ENCODE results near the gene NKAIN2.
"Not testable (repeated sequence)": the region's sequence is repeated elsewhere in the genome, so short reads cannot be mapped to it uniquely, and the experiment has no call there.

The NKAIN2 gene

GRCh38 chr6:123901436-123901835 lies 97.8 kb downstream of the NKAIN2 start:
- no peaks in the 10 kb centered on the region for H3K4me1 ChIP-seq (ENCODE audit: control insufficient read depth, insufficient read depth, low read length)
- H3K4me3 ChIP-seq (ENCODE audit: low read length) = no peak overlapping the region
- no peaks in the 10 kb centered on the region for H3K27me3 ChIP-seq (ENCODE audit: control insufficient read depth, insufficient read depth, low read length)
- H3K9ac ChIP-seq (ENCODE audit: low read length) = no peak overlapping the region
- H3K27ac ChIP-seq (ENCODE audit: low read depth, low read length) = no peak overlapping the region
- no peaks in the 10 kb centered on the region for H3K36me3 ChIP-seq (ENCODE audit: control insufficient read depth, insufficient read depth, low read length)

GRCh38 chr6:123902738-123903313 lies 99.2 kb downstream of the NKAIN2 start:
- H3K9ac ChIP-seq (ENCODE audit: low read length) = no peak overlapping the region
- no peaks in the 10 kb centered on the region for H3K27me3 ChIP-seq (ENCODE audit: control insufficient read depth, insufficient read depth, low read length)

GRCh38 chr6:123904228-123904627 lies 100.6 kb downstream of the NKAIN2 start:
- Histone ChIP-seq H3K27me3 (ENCODE audit: control insufficient read depth, insufficient read depth, low read length) (no peaks in the 10 kb centered on the region), H3K4me3 (ENCODE audit: low read length) (no peak overlapping the region), H3K9ac (ENCODE audit: low read length) (no peak overlapping the region), H3K36me3 (ENCODE audit: control insufficient read depth, insufficient read depth, low read length) (no peaks in the 10 kb centered on the region), H3K27ac (ENCODE audit: low read depth, low read length) (no peak overlapping the region), H3K4me1 (ENCODE audit: control insufficient read depth, insufficient read depth, low read length) (no peaks in the 10 kb centered on the region)

More at GRCh38 chr6:123902738-123903313, 99.2 kb downstream of the NKAIN2 start:
- Histone ChIP-seq H3K4me3 (ENCODE audit: low read length) (no peak overlapping the region), H3K4me1 (ENCODE audit: control insufficient read depth, insufficient read depth, low read length) (no peaks in the 10 kb centered on the region), H3K36me3 (ENCODE audit: control insufficient read depth, insufficient read depth, low read length) (no peaks in the 10 kb centered on the region), H3K27ac (ENCODE audit: low read depth, low read length) (no peak overlapping the region)

- Histone ChIP-seq H3K4me1 (ENCODE audit: control insufficient read depth, insufficient read depth, low read length) (no peaks in the 10 kb centered on the region), H3K36me3 (ENCODE audit: control insufficient read depth, insufficient read depth, low read length) (no peaks in the 10 kb centered on the region), H3K9ac (ENCODE audit: low read length) (no peak overlapping the region), H3K4me3 (ENCODE audit: low read length) (no peak overlapping the region), H3K27me3 (ENCODE audit: control insufficient read depth, insufficient read depth, low read length) (no peaks in the 10 kb centered on the region), H3K27ac (ENCODE audit: low read depth, low read length) (no peak overlapping the region)
These were observed 105.1 kb downstream of the NKAIN2 start for GRCh38 chr6:123908797-123909196.

GRCh38 chr6:123909989-123910388 lies 106.3 kb downstream of the NKAIN2 start:
- Histone ChIP-seq H3K27ac (ENCODE audit: low read depth, low read length) (no peak overlapping the region), H3K27me3 (ENCODE audit: control insufficient read depth, insufficient read depth, low read length) (no peaks in the 10 kb centered on the region), H3K4me1 (ENCODE audit: control insufficient read depth, insufficient read depth, low read length) (no peaks in the 10 kb centered on the region), H3K36me3 (ENCODE audit: control insufficient read depth, insufficient read depth, low read length) (no peaks in the 10 kb centered on the region), H3K4me3 (ENCODE audit: low read length) (no peak overlapping the region), H3K9ac (ENCODE audit: low read length) (no peak overlapping the region)

GRCh38 chr6:123913863-123914262 lies 110.2 kb downstream of the NKAIN2 start:
- Histone ChIP-seq H3K27me3 (ENCODE audit: control insufficient read depth, insufficient read depth, low read length) (no peaks in the 10 kb centered on the region), H3K36me3 (ENCODE audit: control insufficient read depth, insufficient read depth, low read length) (no peaks in the 10 kb centered on the region), H3K4me1 (ENCODE audit: control insufficient read depth, insufficient read depth, low read length) (no peaks in the 10 kb centered on the region), H3K4me3 (ENCODE audit: low read length) (no peak overlapping the region), H3K9ac (ENCODE audit: low read length) (no peak overlapping the region), H3K27ac (ENCODE audit: low read depth, low read length) (no peak overlapping the region)

GRCh38 chr6:123923379-123923778 lies 119.7 kb downstream of the NKAIN2 start:
- H3K9ac ChIP-seq (ENCODE audit: low read length); H3K27me3 ChIP-seq (ENCODE audit: control insufficient read depth, insufficient read depth, low read length); H3K36me3 ChIP-seq (ENCODE audit: control insufficient read depth, insufficient read depth, low read length); H3K4me3 ChIP-seq (ENCODE audit: low read length); H3K4me1 ChIP-seq (ENCODE audit: control insufficient read depth, insufficient read depth, low read length); H3K27ac ChIP-seq (ENCODE audit: low read depth, low read length): not testable (repeated sequence)

GRCh38 chr6:123925350-123925749 lies 121.7 kb downstream of the NKAIN2 start:
- no peaks in the 10 kb centered on the region for H3K36me3 ChIP-seq (ENCODE audit: control insufficient read depth, insufficient read depth, low read length)
- no peak overlapping the region for H3K4me3 ChIP-seq (ENCODE audit: low read length)
- H3K27me3 ChIP-seq (ENCODE audit: control insufficient read depth, insufficient read depth, low read length) = no peaks in the 10 kb centered on the region
- no peak overlapping the region for H3K9ac ChIP-seq (ENCODE audit: low read length)
- no peak overlapping the region for H3K27ac ChIP-seq (ENCODE audit: low read depth, low read length)
- H3K4me1 ChIP-seq (ENCODE audit: control insufficient read depth, insufficient read depth, low read length) = no peaks in the 10 kb centered on the region

- Histone ChIP-seq H3K27me3 (ENCODE audit: control insufficient read depth, insufficient read depth, low read length) (no peaks in the 10 kb centered on the region), H3K36me3 (ENCODE audit: control insufficient read depth, insufficient read depth, low read length) (no peaks in the 10 kb centered on the region)
These were observed 122.3 kb downstream of the NKAIN2 start for GRCh38 chr6:123925842-123926399.

GRCh38 chr6:123928529-123928928 lies 124.9 kb downstream of the NKAIN2 start:
- Histone ChIP-seq H3K27me3 (ENCODE audit: control insufficient read depth, insufficient read depth, low read length) (no peaks in the 10 kb centered on the region), H3K36me3 (ENCODE audit: control insufficient read depth, insufficient read depth, low read length) (no peaks in the 10 kb centered on the region), H3K27ac (ENCODE audit: low read depth, low read length) (no peak overlapping the region), H3K9ac (ENCODE audit: low read length) (no peak overlapping the region), H3K4me3 (ENCODE audit: low read length) (no peak overlapping the region), H3K4me1 (ENCODE audit: control insufficient read depth, insufficient read depth, low read length) (no peaks in the 10 kb centered on the region)

More at GRCh38 chr6:123925842-123926399, 122.3 kb downstream of the NKAIN2 start:
- Histone ChIP-seq H3K4me1 (ENCODE audit: control insufficient read depth, insufficient read depth, low read length) (no peaks in the 10 kb centered on the region), H3K27ac (ENCODE audit: low read depth, low read length) (no peak overlapping the region), H3K9ac (ENCODE audit: low read length) (no peak overlapping the region), H3K4me3 (ENCODE audit: low read length) (no peak overlapping the region)

- H3K27ac ChIP-seq (ENCODE audit: low read depth, low read length) = no peak overlapping the region
- no peak overlapping the region for H3K4me3 ChIP-seq (ENCODE audit: low read length)
- no peaks in the 10 kb centered on the region for H3K4me1 ChIP-seq (ENCODE audit: control insufficient read depth, insufficient read depth, low read length)
- no peaks in the 10 kb centered on the region for H3K36me3 ChIP-seq (ENCODE audit: control insufficient read depth, insufficient read depth, low read length)
- H3K9ac ChIP-seq (ENCODE audit: low read length) = no peak overlapping the region
- no peaks in the 10 kb centered on the region for H3K27me3 ChIP-seq (ENCODE audit: control insufficient read depth, insufficient read depth, low read length)
These were observed 128.3 kb downstream of the NKAIN2 start for GRCh38 chr6:123931928-123932327.

GRCh38 chr6:123940551-123940950 lies 136.9 kb downstream of the NKAIN2 start:
- no peak overlapping the region for H3K4me3 ChIP-seq (ENCODE audit: low read length)
- no peak overlapping the region for H3K27ac ChIP-seq (ENCODE audit: low read depth, low read length)
- no peaks in the 10 kb centered on the region for H3K27me3 ChIP-seq (ENCODE audit: control insufficient read depth, insufficient read depth, low read length)
- H3K36me3 ChIP-seq (ENCODE audit: control insufficient read depth, insufficient read depth, low read length) = no peaks in the 10 kb centered on the region
- H3K9ac ChIP-seq (ENCODE audit: low read length) = no peak overlapping the region
- no peaks in the 10 kb centered on the region for H3K4me1 ChIP-seq (ENCODE audit: control insufficient read depth, insufficient read depth, low read length)

- no peaks in the 10 kb centered on the region for H3K27me3 ChIP-seq (ENCODE audit: control insufficient read depth, insufficient read depth, low read length)
- H3K4me3 ChIP-seq (ENCODE audit: low read length) = no peak overlapping the region
- no peak overlapping the region for H3K9ac ChIP-seq (ENCODE audit: low read length)
These were observed 138.2 kb downstream of the NKAIN2 start for GRCh38 chr6:123941855-123942254.

More at GRCh38 chr6:123941855-123942254, 138.2 kb downstream of the NKAIN2 start:
- H3K27ac ChIP-seq (ENCODE audit: low read depth, low read length) = no peak overlapping the region
- no peaks in the 10 kb centered on the region for H3K4me1 ChIP-seq (ENCODE audit: control insufficient read depth, insufficient read depth, low read length)
- H3K36me3 ChIP-seq (ENCODE audit: control insufficient read depth, insufficient read depth, low read length) = no peaks in the 10 kb centered on the region
